ENCODE results near the gene TMA16. TPM values are rescaled to one million over a fixed set of nuclear protein-coding genes. Genes with fewer than 3 reads are reported as not detected.
"Not testable (repeated sequence)": the region's sequence is repeated elsewhere in the genome, so short reads cannot be mapped to it uniquely, and the experiment has no call there.

Gene TMA16
- total RNA-seq, result 10 to 100 TPM; 15.8 to 21.3 TPM

GRCh38 chr4:163494360-163495241 is at the start of gene TMA16:
Gene TMA16, plus strand, starts transcription at chr4:163494690. Its CDS starts 112 bp downstream, at chr4:163494802.
- Histone ChIP-seq H3K27me3 (no peaks in the 10 kb centered on the region), H3K4me1 (no peaks in the 10 kb centered on the region), H3K4me3 (peak within 1 kb of the TSS; percentile 67), H3K27ac (peak within 1 kb of the TSS; percentile 91), H3K9ac (ENCODE audit: low read depth in 2 of 2, low read length in 2 of 2) (peak within 1 kb of the TSS; percentile 86 to 88), H3K36me3 (no peaks in the 10 kb centered on the region), H3K9me3 (no peaks in the 10 kb centered on the region)
- TF ChIP-seq CTCF (IDR thresholded peaks at IDR 0.05), result no peak
- peak; percentile 83 for DNase-seq
- intact Hi-C loops (cut with DNase I), result no loop called here

- H3K27me3 ChIP-seq; intact Hi-C loops (cut with DNase I); H3K27ac ChIP-seq; H3K36me3 ChIP-seq; DNase-seq; H3K9me3 ChIP-seq; H3K4me1 ChIP-seq; H3K4me3 ChIP-seq; H3K9ac ChIP-seq (ENCODE audit: low read depth in 2 of 2, low read length in 2 of 2): not testable (repeated sequence)
Observed at GRCh38 chr4:163447023-163447422, 47.5 kb upstream of the TMA16 start.

- Histone ChIP-seq H3K4me3 (no peak overlapping the region), H3K9me3 (no peaks in the 10 kb centered on the region), H3K4me1 (no peaks in the 10 kb centered on the region), H3K27ac (no peak overlapping the region), H3K9ac (ENCODE audit: low read depth in 2 of 2, low read length in 2 of 2) (no peak overlapping the region), H3K27me3 (no peaks in the 10 kb centered on the region), H3K36me3 (no peaks in the 10 kb centered on the region)
- no peak for TF ChIP-seq CTCF (IDR thresholded peaks at IDR 0.05)
- no peak for DNase-seq
- intact Hi-C loops (cut with DNase I), result no loop called here
Observed at GRCh38 chr4:163447481-163447880, 47.0 kb upstream of the TMA16 start.

- no peaks in the 10 kb centered on the region for H3K27me3 ChIP-seq
- H3K4me3 ChIP-seq, result no peak overlapping the region
- H3K27ac ChIP-seq, result no peak overlapping the region
- H3K9ac ChIP-seq (ENCODE audit: low read depth in 2 of 2, low read length in 2 of 2), result no peak overlapping the region
- H3K36me3 ChIP-seq, result no peaks in the 10 kb centered on the region
- no peak for DNase-seq
- H3K4me1 ChIP-seq, result no peaks in the 10 kb centered on the region
- intact Hi-C loops (cut with DNase I), result no loop called here
- no peaks in the 10 kb centered on the region for H3K9me3 ChIP-seq
- TF ChIP-seq CTCF (IDR thresholded peaks at IDR 0.05), result no peak
Observed at GRCh38 chr4:163448540-163449203, 45.8 kb upstream of the TMA16 start.

GRCh38 chr4:163462556-163462955 is 31.9 kb upstream of the TMA16 start:
- no peaks in the 10 kb centered on the region for H3K4me1 ChIP-seq
- no peak overlapping the region for H3K27ac ChIP-seq
- no peak for DNase-seq
- no peak overlapping the region for H3K4me3 ChIP-seq
- H3K9ac ChIP-seq (ENCODE audit: low read depth in 2 of 2, low read length in 2 of 2), result no peak overlapping the region
- intact Hi-C loops (cut with DNase I), result no loop called here
- H3K36me3 ChIP-seq, result no peaks in the 10 kb centered on the region
- H3K9me3 ChIP-seq, result no peaks in the 10 kb centered on the region
- TF ChIP-seq CTCF (IDR thresholded peaks at IDR 0.05), result no peak
- no peaks in the 10 kb centered on the region for H3K27me3 ChIP-seq

All from colonic mucosa (tissue), 4 donors.